Measurements from ENCODE around the gene CLK4.

The CLK4 gene

GRCh38 chr5:178602752-178603151 lies 24.1 kb downstream of the CLK4 start:
- Histone ChIP-seq H3K4me3 (no peak overlapping the region), H3K36me3 (ENCODE audit: insufficient read depth, low read length) (peaks cover 88% of the 10 kb centered on the region), H3K9me3 (ENCODE audit: low read depth, low read length) (no peaks in the 10 kb centered on the region), H3K9ac (ENCODE audit: insufficient read length) (no peak overlapping the region), H3K27ac (no peak overlapping the region)
- no peak for DNase-seq (ENCODE audit: low read depth, low spot score)
- no peak for TF ChIP-seq EZH2 (IDR thresholded peaks at IDR 0.05)
- TF ChIP-seq FOXP2 (optimal IDR thresholded peaks at IDR 0.05; ENCODE audit: control extremely low read depth, extremely low read length, insufficient read depth), result no peak
- no peak for TF ChIP-seq POLR2AphosphoS5 (IDR thresholded peaks at IDR 0.05; ENCODE audit: borderline replicate concordance, low read depth, low read length)

- no peak for DNase-seq (ENCODE audit: low read depth, low spot score)
- TF ChIP-seq FOXP2 (optimal IDR thresholded peaks at IDR 0.05; ENCODE audit: control extremely low read depth, extremely low read length, insufficient read depth) (no peak), EZH2 (IDR thresholded peaks at IDR 0.05) (no peak), POLR2AphosphoS5 (IDR thresholded peaks at IDR 0.05; ENCODE audit: borderline replicate concordance, low read depth, low read length) (no peak)
- no peak overlapping the region for H3K9ac ChIP-seq (ENCODE audit: insufficient read length)
Observed at GRCh38 chr5:178595750-178596149, 31.1 kb downstream of the CLK4 start.

DNA sequence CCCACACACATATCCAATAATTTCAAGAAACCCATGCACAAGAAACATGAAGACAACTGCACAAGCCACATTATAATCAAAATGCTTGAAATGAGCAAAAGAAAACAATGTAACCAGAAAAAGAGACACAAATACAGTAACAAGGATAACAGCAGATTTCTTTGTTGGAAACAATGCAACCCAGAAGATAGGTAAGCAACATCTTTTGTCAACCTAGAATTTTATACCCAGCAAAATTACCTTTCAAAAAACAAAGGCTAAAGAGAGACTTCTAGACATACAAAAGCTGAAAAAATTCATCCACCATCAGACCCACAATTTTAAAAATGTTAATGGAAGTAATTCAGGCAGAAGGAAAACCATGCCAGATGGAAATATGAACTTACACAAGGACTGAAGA lies 31.7 kb downstream of the CLK4 start:
- Histone ChIP-seq H3K36me3 (ENCODE audit: insufficient read depth, low read length) (peaks cover 20% of the 10 kb centered on the region), H3K9me3 (ENCODE audit: low read depth, low read length) (0 out of 2 replicates have a peak, but pooled peaks cover 3% of the 10 kb centered on the region)

More at GRCh38 chr5:178595750-178596149, 31.1 kb downstream of the CLK4 start:
- H3K9me3 ChIP-seq (ENCODE audit: low read depth, low read length), result 0 out of 2 replicates have a peak, but pooled peaks cover 3% of the 10 kb centered on the region
- no peak overlapping the region for H3K4me3 ChIP-seq
- H3K27ac ChIP-seq, result no peak overlapping the region
- peaks cover 26% of the 10 kb centered on the region for H3K36me3 ChIP-seq (ENCODE audit: insufficient read depth, low read length)

DNA sequence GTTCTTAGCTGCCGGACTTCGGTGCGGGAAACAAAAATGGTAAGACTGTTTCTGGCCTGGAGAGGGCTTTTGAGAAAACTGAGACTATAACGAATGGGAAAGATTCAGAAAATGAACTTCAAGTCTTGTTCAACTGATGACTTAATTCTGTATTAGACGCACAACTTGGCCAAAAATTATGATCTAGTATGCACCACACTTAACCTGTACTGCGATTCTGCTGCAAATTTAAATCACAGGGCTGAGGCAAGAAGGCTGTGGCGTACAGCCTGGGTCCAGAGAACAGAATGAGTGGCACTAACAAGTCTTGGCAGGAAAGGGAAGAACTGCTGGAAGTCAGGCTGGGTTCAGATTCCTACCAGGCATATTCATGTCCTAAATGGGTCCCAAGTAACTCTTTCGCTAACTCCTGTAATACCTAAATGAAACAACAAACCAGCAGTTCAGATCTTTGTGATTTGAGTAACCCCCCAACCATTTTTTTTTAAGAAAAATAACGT lies 35.9 kb downstream of the CLK4 start:
- no peak overlapping the region for H3K27ac ChIP-seq
- H3K36me3 ChIP-seq (ENCODE audit: insufficient read depth, low read length), result peaks cover 2% of the 10 kb centered on the region; the same call in 1 of the 2 replicates
- TF ChIP-seq FOXP2 (optimal IDR thresholded peaks at IDR 0.05; ENCODE audit: control extremely low read depth, extremely low read length, insufficient read depth) (no peak), EZH2 (IDR thresholded peaks at IDR 0.05) (no peak), POLR2AphosphoS5 (IDR thresholded peaks at IDR 0.05; ENCODE audit: borderline replicate concordance, low read depth, low read length) (no peak)
- no peak overlapping the region for H3K4me3 ChIP-seq
- H3K9ac ChIP-seq (ENCODE audit: insufficient read length), result no peak overlapping the region
- 0 out of 2 replicates have a peak, but pooled peaks cover 3% of the 10 kb centered on the region for H3K9me3 ChIP-seq (ENCODE audit: low read depth, low read length)
- DNase-seq (ENCODE audit: low read depth, low spot score), result no peak

More for the DNA sequence above, 31.7 kb downstream of the CLK4 start:
- no peak for DNase-seq (ENCODE audit: low read depth, low spot score)
- Histone ChIP-seq H3K27ac (no peak overlapping the region), H3K4me3 (no peak overlapping the region), H3K9ac (ENCODE audit: insufficient read length) (no peak overlapping the region)
- TF ChIP-seq EZH2 (IDR thresholded peaks at IDR 0.05) (no peak), FOXP2 (optimal IDR thresholded peaks at IDR 0.05; ENCODE audit: control extremely low read depth, extremely low read length, insufficient read depth) (no peak), POLR2AphosphoS5 (IDR thresholded peaks at IDR 0.05; ENCODE audit: borderline replicate concordance, low read depth, low read length) (no peak)

GRCh38 chr5:178590141-178590923 lies 36.5 kb downstream of the CLK4 start, which contains the start of gene COL23A1:
Gene COL23A1, minus strand, starts transcription at chr5:178590393.
- DNase-seq (ENCODE audit: low read depth, low spot score), result no peak
- H3K9ac ChIP-seq (ENCODE audit: insufficient read length), result no peak within 1 kb of the TSS
- H3K27ac ChIP-seq, result no peak within 1 kb of the TSS
- peak within 1 kb of the TSS; percentile 23; the same call in 1 of the 2 replicates for H3K4me3 ChIP-seq
- no peaks in the 10 kb centered on the region for H3K36me3 ChIP-seq (ENCODE audit: insufficient read depth, low read length)
- 0 out of 2 replicates have a peak, but pooled peaks cover 3% of the 10 kb centered on the region for H3K9me3 ChIP-seq (ENCODE audit: low read depth, low read length)
- TF ChIP-seq EZH2 (IDR thresholded peaks at IDR 0.05) (peak; percentile 77), POLR2AphosphoS5 (IDR thresholded peaks at IDR 0.05; ENCODE audit: borderline replicate concordance, low read depth, low read length) (no peak), FOXP2 (optimal IDR thresholded peaks at IDR 0.05; ENCODE audit: control extremely low read depth, extremely low read length, insufficient read depth) (no peak)

GRCh38 chr5:178589180-178590140 lies 37.4 kb downstream of the CLK4 start:
- Histone ChIP-seq H3K9me3 (ENCODE audit: low read depth, low read length) (no peaks in the 10 kb centered on the region), H3K27ac (no peak overlapping the region), H3K4me3 (no peak overlapping the region), H3K9ac (ENCODE audit: insufficient read length) (no peak overlapping the region), H3K36me3 (ENCODE audit: insufficient read depth, low read length) (no peaks in the 10 kb centered on the region)
- no peak for DNase-seq (ENCODE audit: low read depth, low spot score)
- TF ChIP-seq POLR2AphosphoS5 (IDR thresholded peaks at IDR 0.05; ENCODE audit: borderline replicate concordance, low read depth, low read length), result no peak
- no peak for TF ChIP-seq EZH2 (IDR thresholded peaks at IDR 0.05)
- TF ChIP-seq FOXP2 (optimal IDR thresholded peaks at IDR 0.05; ENCODE audit: control extremely low read depth, extremely low read length, insufficient read depth), result no peak

DNA sequence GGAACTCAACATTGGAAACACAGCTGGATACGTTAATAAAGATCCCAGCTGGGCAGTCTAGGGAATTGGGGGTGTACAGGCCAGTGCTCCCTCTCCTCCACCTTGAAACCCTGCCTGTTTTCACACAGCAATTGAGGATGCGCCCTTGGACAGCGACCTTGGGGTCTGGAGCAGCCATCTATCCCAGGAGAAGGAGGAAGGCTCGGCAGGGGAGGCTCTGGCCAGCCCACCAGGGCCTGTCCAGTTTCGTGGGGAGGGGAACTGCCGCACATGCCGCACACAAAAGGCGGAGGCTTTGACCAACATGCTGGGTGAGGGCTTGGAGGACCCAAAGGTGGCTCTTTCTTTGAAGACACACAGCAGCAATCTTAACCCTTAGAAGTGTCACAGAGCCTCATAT lies 38.1 kb downstream of the CLK4 start:
- H3K9ac ChIP-seq (ENCODE audit: insufficient read length), result no peak overlapping the region

More for the DNA sequence above, 38.1 kb downstream of the CLK4 start:
- Histone ChIP-seq H3K9me3 (ENCODE audit: low read depth, low read length) (no peaks in the 10 kb centered on the region), H3K27ac (no peak overlapping the region), H3K36me3 (ENCODE audit: insufficient read depth, low read length) (no peaks in the 10 kb centered on the region), H3K4me3 (no peak overlapping the region)
- TF ChIP-seq EZH2 (IDR thresholded peaks at IDR 0.05) (no peak), POLR2AphosphoS5 (IDR thresholded peaks at IDR 0.05; ENCODE audit: borderline replicate concordance, low read depth, low read length) (no peak), FOXP2 (optimal IDR thresholded peaks at IDR 0.05; ENCODE audit: control extremely low read depth, extremely low read length, insufficient read depth) (no peak)
- no peak for DNase-seq (ENCODE audit: low read depth, low spot score)

Measured in SK-N-MC (cell line).